ENCODE results near the gene PQBP1. TPM values are rescaled to one million over a fixed set of nuclear protein-coding genes. Genes with fewer than 3 reads are reported as not detected.

PQBP1 gene
- total RNA-seq, 2 donors from 2014 or later = 37.1 to 76.6 TPM

DNA sequence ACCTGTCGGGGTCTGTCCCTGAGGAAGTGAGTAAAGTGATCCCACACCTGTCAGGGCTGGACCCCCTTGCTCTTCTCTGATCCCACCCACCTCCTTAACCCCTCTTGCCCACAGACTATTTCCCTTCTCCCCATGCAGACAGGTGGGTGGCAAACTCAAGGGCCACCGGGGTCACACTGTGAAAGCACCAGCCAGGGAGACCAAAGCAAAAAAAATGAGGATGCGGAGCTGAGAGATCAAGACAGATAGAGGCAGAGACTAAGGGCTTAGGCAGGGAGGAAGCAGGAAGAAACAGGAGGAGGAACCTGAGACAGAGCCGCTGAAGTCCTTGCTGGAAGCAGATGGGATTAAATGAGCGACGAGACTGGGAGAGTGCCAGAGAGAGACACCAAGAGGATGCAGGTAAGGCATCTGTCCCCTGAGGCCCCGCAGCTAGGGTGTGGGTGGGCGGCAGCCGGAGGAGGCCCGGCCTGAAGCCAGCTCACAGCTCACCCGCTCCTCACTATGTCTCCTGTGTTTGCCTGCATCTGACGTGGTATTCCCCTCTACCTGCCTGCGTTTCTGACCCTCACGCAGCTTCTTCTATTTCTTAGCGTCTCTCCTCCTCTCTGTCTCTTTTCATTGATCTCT, 7.3 kb upstream of the PQBP1 start:
- 12% methylated on average over 15 of the region's 15 CpGs for WGBS
- no peaks in the 10 kb centered on the region for H3K27me3 ChIP-seq (replicated peaks; ENCODE audit: insufficient read depth)
- no peak for DNase-seq (ENCODE audit: low spot score)
- H3K36me3 ChIP-seq = no peaks in the 10 kb centered on the region
- intact Hi-C loops (cut with DNase I) = no loop called here
- H3K27ac ChIP-seq = peak overlapping the region; percentile 75 to 81
- no peaks in the 10 kb centered on the region for H3K9me3 ChIP-seq
- no peaks in the 10 kb centered on the region for H3K4me1 ChIP-seq (replicated peaks)
- peak overlapping the region; percentile 48 to 51 for H3K4me3 ChIP-seq
- TF ChIP-seq POLR2A (IDR thresholded peaks at IDR 0.05) = no peak

DNA sequence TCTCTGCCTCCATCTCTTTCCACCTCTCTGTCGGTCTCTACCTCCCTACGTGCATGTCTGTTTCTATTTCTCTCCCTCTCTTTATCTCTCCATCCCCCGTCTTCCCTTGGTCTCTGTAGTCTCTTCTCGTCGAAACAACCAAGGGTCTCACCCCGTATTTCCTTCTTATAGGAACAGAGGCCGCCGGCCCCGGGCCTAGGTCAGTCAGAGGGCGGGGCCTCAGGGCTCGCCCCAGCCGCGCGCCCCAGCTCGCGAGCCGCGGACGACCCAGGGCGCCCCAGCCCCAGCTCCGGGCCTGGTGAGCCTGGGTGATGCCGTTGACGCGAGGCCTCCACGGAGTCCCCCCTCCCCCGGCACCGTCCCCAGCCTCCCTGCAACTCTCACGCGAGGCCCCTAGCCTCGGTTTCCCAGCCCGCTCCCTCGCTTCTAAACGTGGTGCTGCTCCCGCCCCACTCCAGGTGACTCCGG, 6.8 kb upstream of the PQBP1 start:
- Histone ChIP-seq H3K9me3 (no peaks in the 10 kb centered on the region), H3K36me3 (no peaks in the 10 kb centered on the region), H3K4me1 (replicated peaks) (no peaks in the 10 kb centered on the region), H3K27ac (peak overlapping the region; percentile 75 to 81), H3K4me3 (peak overlapping the region; percentile 48 to 51), H3K27me3 (replicated peaks; ENCODE audit: insufficient read depth) (no peaks in the 10 kb centered on the region)
- no peak for DNase-seq (ENCODE audit: low spot score)
- intact Hi-C loops (cut with DNase I) = no loop called here
- TF ChIP-seq POLR2A (IDR thresholded peaks at IDR 0.05) (no peak), POLR2AphosphoS5 (IDR thresholded peaks at IDR 0.05) (no peak)
- TF ChIP-seq, protein P1, sequence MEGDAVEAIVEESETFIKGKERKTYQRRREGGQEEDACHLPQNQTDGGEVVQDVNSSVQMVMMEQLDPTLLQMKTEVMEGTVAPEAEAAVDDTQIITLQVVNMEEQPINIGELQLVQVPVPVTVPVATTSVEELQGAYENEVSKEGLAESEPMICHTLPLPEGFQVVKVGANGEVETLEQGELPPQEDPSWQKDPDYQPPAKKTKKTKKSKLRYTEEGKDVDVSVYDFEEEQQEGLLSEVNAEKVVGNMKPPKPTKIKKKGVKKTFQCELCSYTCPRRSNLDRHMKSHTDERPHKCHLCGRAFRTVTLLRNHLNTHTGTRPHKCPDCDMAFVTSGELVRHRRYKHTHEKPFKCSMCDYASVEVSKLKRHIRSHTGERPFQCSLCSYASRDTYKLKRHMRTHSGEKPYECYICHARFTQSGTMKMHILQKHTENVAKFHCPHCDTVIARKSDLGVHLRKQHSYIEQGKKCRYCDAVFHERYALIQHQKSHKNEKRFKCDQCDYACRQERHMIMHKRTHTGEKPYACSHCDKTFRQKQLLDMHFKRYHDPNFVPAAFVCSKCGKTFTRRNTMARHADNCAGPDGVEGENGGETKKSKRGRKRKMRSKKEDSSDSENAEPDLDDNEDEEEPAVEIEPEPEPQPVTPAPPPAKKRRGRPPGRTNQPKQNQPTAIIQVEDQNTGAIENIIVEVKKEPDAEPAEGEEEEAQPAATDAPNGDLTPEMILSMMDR (IDR thresholded peaks at IDR 0.05) = no peak
- WGBS = 0% methylated on average over 5 of the region's 35 CpGs

GRCh38 chrX:48891402-48892288, 6.1 kb upstream of the PQBP1 start:
- no peaks in the 10 kb centered on the region for H3K36me3 ChIP-seq
- H3K4me1 ChIP-seq (replicated peaks) = no peaks in the 10 kb centered on the region
- peak overlapping the region; percentile 75 to 81 for H3K27ac ChIP-seq
- H3K9me3 ChIP-seq = no peaks in the 10 kb centered on the region
- peak; percentile 81 for DNase-seq (ENCODE audit: low spot score)
- TF ChIP-seq, protein P1 (IDR thresholded peaks at IDR 0.05) = peak in 3 of 4 experiments; percentile 46 to 73 (median 60)
- TF ChIP-seq POLR2AphosphoS5 (IDR thresholded peaks at IDR 0.05) (peak; percentile 78), POLR2A (IDR thresholded peaks at IDR 0.05) (peak; percentile 39)
- WGBS = 2% methylated on average over 32 of the region's 68 CpGs
- peak overlapping the region; percentile 48 to 51 for H3K4me3 ChIP-seq
- H3K27me3 ChIP-seq (replicated peaks; ENCODE audit: insufficient read depth) = no peaks in the 10 kb centered on the region
- intact Hi-C loops (cut with DNase I) = no loop called here

GRCh38 chrX:48892896-48893295, 4.8 kb upstream of the PQBP1 start:
- Histone ChIP-seq H3K4me1 (replicated peaks) (no peaks in the 10 kb centered on the region), H3K27ac (no peak overlapping the region), H3K36me3 (no peaks in the 10 kb centered on the region), H3K9me3 (no peaks in the 10 kb centered on the region), H3K4me3 (no peak overlapping the region), H3K27me3 (replicated peaks; ENCODE audit: insufficient read depth) (no peaks in the 10 kb centered on the region)
- no peak for DNase-seq (ENCODE audit: low spot score)
- intact Hi-C loops (cut with DNase I) = no loop called here
- TF ChIP-seq, protein P1 (IDR thresholded peaks at IDR 0.05) = no peak
- whole genome bisulfite sequencing = 90% methylated on average over 4 of the region's 4 CpGs

- intact Hi-C loops (cut with DNase I) = no loop called here
- Histone ChIP-seq H3K36me3 (no peaks in the 10 kb centered on the region), H3K4me3 (no peak overlapping the region), H3K4me1 (replicated peaks) (no peaks in the 10 kb centered on the region), H3K27ac (no peak overlapping the region), H3K27me3 (replicated peaks; ENCODE audit: insufficient read depth) (no peaks in the 10 kb centered on the region), H3K9me3 (no peaks in the 10 kb centered on the region)
- 92% methylated on average over 10 of the region's 16 CpGs for WGBS
- TF ChIP-seq POLR2A (IDR thresholded peaks at IDR 0.05) (no peak), POLR2AphosphoS5 (IDR thresholded peaks at IDR 0.05) (no peak)
- TF ChIP-seq, protein P1 (IDR thresholded peaks at IDR 0.05) = no peak
- no peak for DNase-seq (ENCODE audit: low spot score)
Observed at GRCh38 chrX:48893556-48894348, 4.0 kb upstream of the PQBP1 start.

All from prostate gland (tissue), 2 donors.